Brain microvascular endothelial cell (primary cell): ENCODE results near the gene BRICD5.

Experiments
- DNase-seq: peaks from one replicate; pipeline ENCODE4 v3.0.0-alpha.2; 2020
- H3K27ac ChIP-seq: fragments of 250-450 bp; sonication (Bioruptor Pico); 2 replicates; pipeline ENCODE4 v1.5.1; 2020; ENCODE audit warnings: mild to moderate bottlenecking, moderate library complexity
- H3K27me3 ChIP-seq: fragments of 250-450 bp; sonication (Bioruptor Pico); replicated peaks from 2 replicates; pipeline ENCODE4 v1.5.1; 2020; ENCODE audit warnings: mild to moderate bottlenecking
- H3K36me3 ChIP-seq: fragments of 250-450 bp; sonication (Bioruptor Pico); replicated peaks from 2 replicates; pipeline ENCODE4 v1.5.1; 2020; ENCODE audit warnings: mild to moderate bottlenecking
- H3K4me3 ChIP-seq: 2 replicates; pipeline ENCODE4 v1.5.1; 2011; ENCODE audit warnings: low read depth, mild to moderate bottlenecking, control low read depth, low read length, moderate library complexity
- CTCF ChIP-seq: IDR thresholded peaks from 2 replicates; pipeline ENCODE4 v1.5.1; 2011; ENCODE audit warnings: low read depth, mild to moderate bottlenecking, moderate library complexity, low read length, control low read depth, inconsistent platforms; ENCODE audit errors: missing control alignments
- in situ Hi-C: cut with HindIII; loops from 2 replicates; pipeline ENCODE4 v1.10.0; 2017; ENCODE audit warnings: low sequenced_read_pairs, low pct_ligation_motif_present

The BRICD5 gene

GRCh38 chr16:2172688-2173335 is 37.9 kb downstream of the BRICD5 start:
- no peak overlapping the region for H3K27ac ChIP-seq
- H3K4me3 ChIP-seq, result no peak overlapping the region
- no peaks in the 10 kb centered on the region for H3K27me3 ChIP-seq
- no peak for DNase-seq
- in situ Hi-C loops, result no loop called here
- H3K36me3 ChIP-seq, result peaks cover 67% of the 10 kb centered on the region
- TF ChIP-seq CTCF, result no peak

GRCh38 chr16:2171601-2172178 is 39.0 kb downstream of the BRICD5 start:
- Histone ChIP-seq H3K27ac (no peak overlapping the region), H3K36me3 (peaks cover 67% of the 10 kb centered on the region), H3K27me3 (no peaks in the 10 kb centered on the region), H3K4me3 (no peak overlapping the region)
- in situ Hi-C loops, result no loop called here
- no peak for DNase-seq
- TF ChIP-seq CTCF, result no peak

- H3K4me3 ChIP-seq, result no peak overlapping the region
- TF ChIP-seq CTCF, result no peak
- H3K36me3 ChIP-seq, result peaks cover 69% of the 10 kb centered on the region
- H3K27ac ChIP-seq, result no peak overlapping the region
- in situ Hi-C loops, result no loop called here
- DNase-seq, result no peak
- no peaks in the 10 kb centered on the region for H3K27me3 ChIP-seq
Measured at GRCh38 chr16:2170587-2171435, 39.9 kb downstream of the BRICD5 start.

- H3K4me3 ChIP-seq, result no peak overlapping the region
- no peak for TF ChIP-seq CTCF
- no peaks in the 10 kb centered on the region for H3K27me3 ChIP-seq
- in situ Hi-C loops, result no loop called here
- no peak overlapping the region for H3K27ac ChIP-seq
- no peak for DNase-seq
- peaks cover 65% of the 10 kb centered on the region for H3K36me3 ChIP-seq
Measured at GRCh38 chr16:2170080-2170479, 40.6 kb downstream of the BRICD5 start.

DNA sequence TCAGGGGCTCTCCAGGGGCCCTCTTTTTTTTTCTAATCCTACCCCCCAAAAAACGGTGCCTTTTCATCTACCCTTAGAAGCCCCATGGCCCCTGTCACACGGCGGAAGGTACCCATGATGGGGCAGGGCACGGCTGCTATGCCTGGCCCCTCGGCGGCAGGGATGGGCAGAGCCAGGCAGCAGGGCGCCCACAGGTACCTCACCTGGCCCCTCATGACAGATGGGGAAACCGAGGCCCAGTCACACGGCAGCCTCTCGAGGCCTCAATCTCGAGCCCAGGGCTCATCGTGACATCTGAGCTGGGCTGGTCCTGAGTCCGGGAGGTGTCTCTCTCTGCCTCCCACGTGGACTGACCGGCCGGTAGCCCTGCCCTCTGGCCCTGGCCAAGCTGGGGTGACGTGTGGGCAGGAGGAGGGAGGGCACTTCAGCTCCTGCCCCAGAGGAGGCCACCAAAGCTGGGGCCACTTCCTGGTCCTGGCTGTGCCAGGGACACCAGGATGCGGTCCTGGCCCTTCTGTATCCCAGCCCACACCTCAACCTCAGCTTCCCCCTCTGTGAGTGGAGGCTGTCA is 43.5 kb downstream of the BRICD5 start:
- in situ Hi-C loops, result loop anchor here (10.0 kb wide), 1 partner anchor 92 kb away; no protein-coding TSS in a partner anchor
- no peak for DNase-seq
- Histone ChIP-seq H3K27ac (no peak overlapping the region), H3K36me3 (peaks cover 47% of the 10 kb centered on the region), H3K4me3 (no peak overlapping the region), H3K27me3 (no peaks in the 10 kb centered on the region)
- no peak for TF ChIP-seq CTCF
